ENCODE measurements around the gene NKX2-2.

NKX2-2 gene

GRCh38 chr20:21513881-21514540 lies at the start of gene NKX2-2:
TSS of gene NKX2-2 (minus strand) at chr20:21514064. CDS start at chr20:21513669, 395 bp downstream.
- DNase-seq: no peak

GRCh38 chr20:21562656-21563055 lies 48.8 kb upstream of the NKX2-2 start:
- DNase-seq: no peak

DNA sequence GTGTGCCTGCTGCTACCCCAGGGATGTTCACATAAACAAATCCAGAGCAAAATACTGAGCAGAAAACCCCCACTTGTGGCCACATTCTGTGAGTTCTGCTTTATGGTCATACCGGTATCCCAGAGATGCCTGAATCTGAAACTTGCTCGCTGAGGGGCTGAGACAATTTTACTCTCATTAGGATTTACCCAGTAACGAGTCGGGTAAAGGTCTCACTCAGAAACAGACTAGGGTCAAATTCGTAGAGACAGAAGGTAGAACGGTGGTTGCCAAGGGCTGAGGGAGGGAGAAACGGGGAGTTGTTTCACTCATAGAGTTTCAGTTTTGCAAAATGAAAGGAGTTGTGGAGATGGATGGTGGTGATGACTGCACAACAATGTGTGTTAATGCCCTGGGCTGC lies 45.4 kb upstream of the NKX2-2 start:
- DNase-seq: no peak

- no peak for DNase-seq
These were observed 43.6 kb upstream of the NKX2-2 start for GRCh38 chr20:21557241-21558020.

- no peak for DNase-seq
These were observed 42.5 kb upstream of the NKX2-2 start for GRCh38 chr20:21556398-21556797.

DNA sequence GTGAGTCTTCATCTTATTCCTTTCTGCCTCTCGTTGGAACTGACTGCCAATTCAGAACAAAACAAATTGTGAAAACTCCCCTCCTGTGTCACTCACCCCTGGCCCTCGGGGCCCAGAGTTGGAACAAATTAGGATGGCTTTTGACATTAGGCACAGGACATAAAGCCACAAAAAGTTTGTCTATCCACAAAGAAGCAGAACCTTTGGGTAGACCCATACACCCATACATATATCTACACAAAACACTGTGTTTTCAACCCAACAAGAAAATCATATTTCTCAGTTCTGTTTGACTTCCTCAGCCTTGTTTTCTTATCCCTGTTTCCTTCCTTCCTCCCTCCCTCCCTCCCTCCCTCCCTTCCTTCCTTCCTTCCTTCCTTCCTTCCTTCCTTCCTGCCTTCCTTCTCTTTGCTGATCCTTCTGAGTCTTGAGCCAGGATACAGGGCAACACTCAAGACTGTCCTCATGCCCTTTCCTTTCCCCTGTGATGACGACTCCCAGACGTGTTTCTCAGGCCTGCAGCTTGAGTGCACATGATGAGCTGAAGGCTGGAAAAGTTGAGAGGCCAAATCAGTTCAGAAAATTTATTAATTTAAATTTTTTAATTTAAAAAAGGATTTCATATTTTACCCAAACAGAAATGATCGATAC lies 41.7 kb upstream of the NKX2-2 start:
- DNase-seq: no peak

DNA sequence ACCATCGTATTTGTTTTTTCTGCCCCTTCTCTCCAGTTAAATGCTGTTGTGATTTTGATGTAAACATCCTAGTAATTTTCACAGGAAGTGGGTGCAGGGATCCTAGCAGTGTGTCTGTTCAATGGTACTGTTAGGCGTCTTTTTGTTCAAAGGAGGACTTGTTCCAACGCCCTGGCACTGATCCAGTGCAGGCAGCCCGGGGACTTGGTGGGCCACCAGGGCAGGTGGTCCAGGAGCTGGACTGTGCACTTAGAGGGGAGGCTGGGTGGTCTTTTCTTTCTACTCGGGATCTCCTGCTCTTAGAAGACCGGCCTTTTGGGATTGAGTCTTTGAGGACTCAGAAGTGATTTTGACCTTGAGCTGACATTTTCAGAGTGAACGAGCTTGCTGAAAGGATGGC lies 41.1 kb upstream of the NKX2-2 start:
- DNase-seq: no peak

GRCh38 chr20:21554376-21554890 lies 40.6 kb upstream of the NKX2-2 start:
- no peak for DNase-seq

GRCh38 chr20:21550587-21550986 lies 36.7 kb upstream of the NKX2-2 start:
- no peak for DNase-seq

- DNase-seq: peak in 1 of 2 experiments; percentile 25
These were observed 34.6 kb upstream of the NKX2-2 start for GRCh38 chr20:21548390-21549035.

DNA sequence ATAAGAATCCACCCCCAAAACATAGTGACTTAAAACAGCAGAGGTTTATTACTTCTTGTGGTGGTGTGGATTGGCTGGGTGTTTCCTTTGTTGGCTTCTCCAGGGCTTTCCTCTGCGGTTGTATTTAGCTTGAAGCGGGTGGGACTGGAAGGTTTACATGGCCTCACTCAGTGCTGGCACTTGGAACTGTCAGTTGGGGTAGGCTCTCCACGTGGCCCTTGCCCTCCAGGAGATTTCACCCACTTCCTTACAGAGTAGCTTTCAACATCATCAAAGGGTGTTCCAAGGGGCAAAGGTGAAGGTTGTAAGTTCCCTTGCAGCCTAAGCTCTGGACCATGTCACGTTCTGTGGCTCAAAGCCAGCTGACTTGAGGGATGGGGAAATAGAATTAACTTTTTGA lies 32.5 kb upstream of the NKX2-2 start:
- DNase-seq: no peak

DNA sequence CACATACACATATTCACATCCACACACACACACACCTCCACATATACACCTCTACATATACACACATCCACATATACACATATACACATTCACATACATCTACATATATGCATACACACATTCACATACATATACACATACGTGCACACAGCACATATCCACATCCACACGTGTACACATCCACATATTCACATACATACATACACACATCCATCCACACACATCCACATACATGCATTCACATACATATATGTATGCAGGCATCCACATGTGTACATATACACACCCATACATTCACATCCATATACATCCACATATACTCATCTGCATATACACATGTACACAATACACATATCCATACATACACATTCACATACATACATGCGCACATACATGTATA lies 25.6 kb upstream of the NKX2-2 start:
- no peak for DNase-seq

DNA sequence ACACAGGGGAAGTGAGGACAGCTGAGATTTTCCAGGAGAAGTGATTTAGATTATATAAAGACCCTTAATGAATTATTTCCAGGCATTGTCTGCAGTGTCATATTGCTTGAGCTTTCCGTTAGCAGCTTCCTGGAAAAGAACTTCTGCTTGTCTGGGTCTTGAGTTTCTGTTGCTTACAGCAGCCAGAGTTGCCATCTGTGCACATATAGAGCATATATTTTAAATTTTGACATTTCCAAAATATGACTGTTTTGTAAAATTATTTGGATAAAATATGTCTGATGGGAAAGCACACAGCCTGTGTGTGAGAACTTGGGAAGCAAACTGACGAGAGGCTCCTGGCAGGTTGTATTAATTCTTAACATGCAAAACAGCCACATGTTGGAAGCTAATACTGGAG lies 21.0 kb upstream of the NKX2-2 start:
- DNase-seq: no peak

DNA sequence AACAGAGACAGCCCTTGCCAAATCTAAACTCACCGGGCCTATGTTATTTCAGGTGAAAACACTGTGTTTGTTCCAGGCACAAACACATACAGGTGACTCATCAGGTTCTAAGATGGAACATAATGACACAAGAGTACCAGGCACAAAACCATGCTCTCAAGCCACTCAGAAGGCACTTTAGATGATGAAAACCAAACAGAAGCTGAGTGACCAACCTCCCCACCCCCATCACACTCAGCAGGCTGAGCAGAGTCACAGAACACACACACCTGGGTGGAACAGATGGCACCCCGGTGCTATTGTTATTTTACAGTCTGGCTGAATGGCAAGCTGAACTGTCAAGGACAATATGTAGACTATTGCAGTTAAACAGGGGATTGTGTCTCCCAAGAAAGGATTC lies 20.6 kb upstream of the NKX2-2 start:
- no peak for DNase-seq

DNA sequence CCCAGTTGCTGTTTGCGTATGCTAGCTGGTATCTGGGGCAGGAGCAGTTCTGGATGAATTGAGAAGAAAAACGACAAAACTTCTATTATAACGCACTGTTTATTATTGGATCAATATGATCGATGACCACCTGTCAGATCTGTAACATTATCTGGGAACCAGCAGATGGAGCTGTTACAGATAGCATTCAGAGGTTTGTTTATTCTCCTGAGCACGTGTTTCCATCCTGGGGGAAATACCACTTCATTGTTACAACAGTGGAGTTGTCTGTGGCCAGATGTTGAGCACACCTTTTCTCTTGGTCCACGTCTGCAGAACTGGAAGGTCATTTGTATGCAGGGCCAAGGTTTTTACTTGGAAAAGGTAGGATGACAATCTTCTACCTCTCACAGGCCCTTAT lies 16.0 kb upstream of the NKX2-2 start:
- no peak for DNase-seq

DNA sequence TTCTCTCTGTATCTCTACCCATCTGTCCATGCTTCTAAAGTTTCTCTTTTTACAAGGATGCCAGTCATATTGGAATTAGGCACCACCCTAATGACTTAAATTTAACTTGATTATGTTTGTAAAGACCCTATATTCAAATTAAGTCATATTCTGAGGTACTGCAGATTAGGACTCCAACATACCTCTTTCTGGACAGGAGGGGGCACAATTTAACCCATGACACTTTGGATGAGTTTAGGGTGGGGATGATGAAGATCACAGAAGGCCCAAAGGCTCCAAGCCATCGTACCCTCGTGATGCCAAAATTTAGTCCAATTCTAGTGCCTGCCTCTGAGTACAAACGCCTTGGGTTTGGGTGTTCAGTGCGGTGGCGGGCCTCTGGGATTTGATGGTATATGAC lies 15.0 kb upstream of the NKX2-2 start:
- no peak for DNase-seq

DNA sequence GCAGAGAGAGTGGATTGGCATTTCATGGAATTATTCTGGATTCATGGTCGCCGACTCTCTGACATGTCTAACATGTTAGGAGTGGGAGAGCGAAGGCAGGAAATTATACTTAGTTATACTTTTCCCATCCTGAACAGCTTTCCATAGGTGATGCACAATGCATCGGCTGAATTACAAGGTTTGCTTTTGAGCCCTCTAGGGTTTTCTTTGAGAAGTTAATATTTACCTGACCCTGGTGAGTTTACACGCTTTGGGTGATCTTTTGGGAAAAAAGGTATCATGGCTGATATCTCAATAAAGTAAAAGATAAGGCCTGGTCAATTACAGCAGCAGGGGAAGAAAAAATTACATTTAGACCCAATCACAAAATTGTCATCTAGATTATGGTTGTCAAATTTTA lies 14.0 kb upstream of the NKX2-2 start:
- DNase-seq: no peak

DNA sequence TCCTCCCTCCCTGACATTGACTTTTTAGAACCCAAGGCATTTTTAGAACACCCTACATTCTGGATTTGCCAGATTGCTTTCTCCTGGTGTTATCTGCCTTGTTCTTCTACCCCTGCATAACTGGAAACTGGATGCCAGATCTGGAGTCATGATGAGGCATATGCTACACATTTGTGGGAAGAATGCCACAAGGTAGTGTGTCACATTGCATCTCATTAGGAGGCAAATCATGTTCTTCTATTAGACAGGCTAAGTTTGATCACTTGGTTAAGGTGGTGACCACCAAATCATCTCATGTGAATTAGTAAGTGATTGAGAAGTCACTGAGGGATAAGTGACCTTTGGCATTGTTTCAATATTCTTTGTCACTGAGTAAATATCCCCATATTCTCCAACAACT lies 12.9 kb upstream of the NKX2-2 start:
- no peak for DNase-seq

GRCh38 chr20:21523895-21524294 lies 10.0 kb upstream of the NKX2-2 start:
- DNase-seq: no peak

- DNase-seq: no peak
These were observed 9.5 kb upstream of the NKX2-2 start for GRCh38 chr20:21523281-21523868.

GRCh38 chr20:21522481-21523280 lies 8.8 kb upstream of the NKX2-2 start:
- DNase-seq: no peak
